Right hindlimb (tissue), 1 donor: ENCODE results near the gene NDUFAF8.

Source experiments
- DNase-seq: peaks from one replicate; pipeline ENCODE4 v3.0.0-alpha.2; 2018

NDUFAF8 gene, protein sequence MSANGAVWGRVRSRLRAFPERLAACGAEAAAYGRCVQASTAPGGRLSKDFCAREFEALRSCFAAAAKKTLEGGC

DNA sequence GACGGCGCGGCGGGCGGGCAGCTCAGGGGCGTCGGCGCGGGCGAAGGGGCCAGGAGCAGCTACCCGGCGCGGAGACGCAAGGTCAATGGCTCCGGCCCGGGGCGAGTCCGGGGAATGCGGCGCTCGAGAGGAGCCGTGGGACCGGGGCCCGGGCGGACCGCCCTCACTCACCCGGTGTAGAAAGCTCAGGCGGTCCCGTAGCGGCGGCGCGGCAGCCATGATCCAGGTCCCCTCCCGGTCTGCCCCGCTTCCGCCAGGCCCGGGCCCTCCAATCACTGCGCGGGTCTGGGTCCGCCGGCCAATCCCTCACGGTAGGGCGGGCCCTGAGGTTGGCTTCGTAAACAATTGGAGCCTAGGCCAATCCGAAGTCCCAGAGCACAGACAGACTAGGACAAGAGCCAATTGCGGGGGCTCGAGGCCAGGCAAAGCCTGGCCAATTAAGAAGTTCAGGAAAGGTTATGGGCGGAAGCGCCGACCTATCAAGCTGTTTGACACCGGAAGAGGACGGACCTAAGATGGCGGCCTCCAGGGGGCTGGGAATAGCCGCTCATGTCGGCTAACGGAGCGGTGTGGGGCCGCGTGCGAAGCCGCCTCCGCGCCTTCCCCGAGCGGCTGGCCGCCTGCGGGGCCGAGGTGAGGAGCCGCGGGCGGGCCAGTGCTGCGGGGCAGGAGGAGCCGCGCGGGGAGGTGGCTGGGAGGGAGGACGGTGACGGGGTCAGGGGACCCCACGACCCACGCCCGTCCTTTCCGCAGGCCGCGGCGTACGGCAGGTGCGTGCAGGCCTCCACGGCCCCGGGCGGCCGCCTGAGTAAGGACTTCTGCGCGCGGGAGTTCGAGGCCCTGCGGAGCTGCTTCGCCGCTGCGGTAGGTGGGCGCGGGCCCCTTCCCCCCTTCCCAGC, at the start of gene NDUFAF8, which contains the start of gene TEPSIN:
Gene NDUFAF8, plus strand, starts transcription at position 504 of the 899 bp plus-strand sequence. Its CDS starts 46 bp downstream, at position 550.
Gene TEPSIN, minus strand, starts transcription at position 241 of the 899 bp plus-strand sequence. Its CDS starts 22 bp downstream, at position 219.
- DNase-seq, result peak; percentile 99

DNA sequence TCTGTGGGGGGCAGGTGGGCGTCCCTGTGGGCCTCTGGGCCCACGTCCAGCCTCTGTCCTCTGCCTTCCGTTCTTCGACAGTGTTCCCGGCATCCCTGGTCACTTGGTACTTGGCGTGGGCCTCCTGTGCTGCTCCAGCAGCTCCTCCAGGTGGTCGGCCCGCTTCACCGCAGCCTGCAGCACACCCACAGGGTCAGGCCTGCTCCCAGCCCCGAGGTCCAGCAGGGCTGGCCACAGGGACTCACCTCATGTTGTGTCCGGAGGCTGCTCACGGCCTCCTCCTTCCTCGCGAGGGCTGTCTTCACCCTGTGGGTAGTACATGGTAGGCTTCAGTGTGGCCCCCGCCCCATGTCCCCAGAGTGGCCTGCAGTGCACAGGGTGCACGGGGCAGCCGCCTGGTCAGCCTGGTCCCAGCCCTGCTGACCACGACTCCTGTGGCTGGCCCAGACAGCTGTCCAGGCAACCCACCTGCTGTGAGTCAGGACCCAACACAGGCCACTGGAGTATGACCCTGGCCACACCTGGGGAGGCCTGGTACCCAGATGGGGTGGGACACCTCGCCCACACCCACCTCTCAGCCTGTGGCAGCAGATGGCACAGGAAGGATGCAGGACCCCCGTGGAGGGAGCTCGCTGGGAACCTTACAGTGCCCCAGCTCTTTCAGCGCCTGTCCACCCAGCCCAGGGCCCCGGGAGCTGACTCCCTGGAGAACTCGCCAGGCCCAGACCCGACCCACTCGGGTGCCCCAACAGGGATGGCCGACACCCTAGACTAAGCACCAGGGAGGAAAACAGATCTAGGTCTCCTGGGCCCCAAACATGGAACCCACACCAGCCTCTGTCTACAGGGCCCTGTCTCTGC, 49.2 kb upstream of the NDUFAF8 start:
- DNase-seq, result no peak

DNA sequence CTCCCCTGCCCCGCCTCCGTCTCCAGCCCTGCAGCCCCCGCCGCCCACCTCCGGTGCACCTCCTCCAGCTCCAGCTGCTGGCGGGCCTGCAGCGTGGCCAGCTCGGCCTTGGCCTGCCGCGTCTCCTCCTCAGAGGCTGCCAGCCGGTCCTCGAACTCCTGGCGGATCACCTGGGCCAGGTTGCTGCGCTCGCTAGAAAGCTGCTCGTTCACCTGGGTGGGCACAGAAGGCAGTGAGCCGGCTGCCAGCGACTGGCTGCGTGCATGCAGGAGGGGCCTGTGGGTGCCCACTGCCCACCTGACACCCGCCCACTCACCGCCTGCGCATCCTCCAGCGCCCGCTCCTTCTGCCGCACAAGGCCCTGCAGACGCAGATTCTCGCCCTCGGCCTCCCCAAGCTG, 48.5 kb upstream of the NDUFAF8 start:
- DNase-seq, result no peak

DNA sequence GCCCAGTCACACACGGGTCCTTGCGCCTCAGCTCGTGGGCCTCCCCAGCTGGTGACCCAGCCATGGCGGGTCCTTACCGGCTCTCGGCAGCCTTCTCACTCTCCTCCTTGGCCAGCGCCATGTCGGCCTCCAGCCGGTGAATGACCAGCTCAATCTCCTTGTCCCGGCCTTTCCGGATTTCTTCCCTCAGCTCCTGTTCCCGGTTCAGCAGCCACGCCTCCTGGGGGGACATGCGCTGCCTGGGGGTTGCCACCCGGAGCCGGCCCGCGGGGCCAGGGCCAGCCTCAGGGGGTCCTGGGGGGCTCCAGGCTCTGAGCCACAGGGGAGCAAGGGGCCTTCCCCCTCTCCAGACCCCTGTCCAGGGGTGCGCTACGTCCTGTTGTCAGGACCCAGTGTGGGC, 48.0 kb upstream of the NDUFAF8 start:
- DNase-seq, result no peak

DNA sequence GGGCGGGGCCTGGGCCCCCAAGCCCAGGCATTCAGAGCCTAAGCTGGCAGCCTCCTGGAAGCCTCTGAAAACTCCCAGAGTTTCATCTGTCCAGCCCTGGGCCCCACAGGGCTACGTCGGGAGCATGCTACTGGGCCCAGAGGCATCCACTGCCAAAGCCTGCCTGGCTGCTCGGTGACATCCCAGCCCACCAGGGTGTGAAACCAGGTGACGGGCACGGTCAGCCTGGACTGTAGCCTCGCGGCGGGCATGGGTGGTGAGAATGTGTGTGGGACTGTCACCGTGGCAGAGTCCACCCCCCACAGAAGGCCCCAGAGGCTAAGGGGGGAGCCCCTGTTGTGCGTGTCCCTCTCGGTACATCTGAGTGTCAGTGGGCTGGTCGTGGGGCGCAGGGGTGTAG, 47.5 kb upstream of the NDUFAF8 start:
- DNase-seq, result no peak

DNA sequence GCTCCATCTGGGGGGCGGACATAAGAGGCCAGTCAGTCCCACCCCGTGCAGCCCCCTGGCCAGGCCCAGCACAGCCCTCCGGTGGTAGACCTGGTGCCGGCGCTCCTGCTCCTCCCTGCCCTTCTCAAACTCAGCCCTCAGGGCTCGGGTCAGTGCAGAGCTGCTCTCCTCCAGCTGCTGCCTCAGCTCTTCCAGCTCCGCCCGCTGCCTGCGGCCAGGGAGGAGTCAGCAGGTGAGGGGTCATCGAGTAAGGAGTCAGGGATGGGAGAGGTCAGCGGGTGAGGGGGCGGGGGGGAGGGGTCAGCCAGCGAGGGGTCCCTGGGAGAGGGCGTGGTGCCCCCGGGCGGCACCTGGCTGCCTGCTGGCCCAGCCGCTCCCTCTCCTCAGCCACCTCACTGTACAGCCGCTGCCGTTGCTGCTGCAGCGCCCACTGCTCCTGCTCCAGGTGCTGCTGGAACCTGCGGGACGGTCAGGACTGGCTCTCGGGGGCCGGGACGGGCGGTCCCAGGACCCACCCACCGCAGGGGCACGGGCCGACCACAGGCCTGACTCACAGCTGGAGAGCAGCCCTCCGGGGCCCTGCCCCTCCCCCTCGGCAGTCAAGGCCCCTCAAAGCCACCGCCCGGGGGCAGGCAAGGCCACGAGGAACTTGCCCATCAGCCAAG, 46.6 kb upstream of the NDUFAF8 start:
- no peak for DNase-seq

DNA sequence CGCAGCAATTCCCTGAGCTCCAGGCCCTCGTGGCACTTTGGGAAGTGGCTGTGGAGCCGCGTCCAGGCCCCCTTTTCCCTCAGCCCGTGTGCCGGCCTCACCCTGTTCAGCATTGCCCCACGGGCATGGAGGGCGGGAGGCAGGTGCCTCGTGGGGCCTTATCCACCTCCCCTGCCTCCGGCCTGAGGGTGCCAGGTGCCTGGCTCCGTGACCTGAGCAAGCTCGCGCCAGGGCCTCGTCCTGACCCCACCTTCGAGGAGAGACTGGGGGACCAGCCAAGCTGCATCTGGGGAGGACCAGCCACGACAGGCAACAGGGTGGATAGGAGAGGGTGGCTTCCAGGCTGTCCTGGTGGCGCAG, 46.1 kb upstream of the NDUFAF8 start:
- DNase-seq, result no peak

DNA sequence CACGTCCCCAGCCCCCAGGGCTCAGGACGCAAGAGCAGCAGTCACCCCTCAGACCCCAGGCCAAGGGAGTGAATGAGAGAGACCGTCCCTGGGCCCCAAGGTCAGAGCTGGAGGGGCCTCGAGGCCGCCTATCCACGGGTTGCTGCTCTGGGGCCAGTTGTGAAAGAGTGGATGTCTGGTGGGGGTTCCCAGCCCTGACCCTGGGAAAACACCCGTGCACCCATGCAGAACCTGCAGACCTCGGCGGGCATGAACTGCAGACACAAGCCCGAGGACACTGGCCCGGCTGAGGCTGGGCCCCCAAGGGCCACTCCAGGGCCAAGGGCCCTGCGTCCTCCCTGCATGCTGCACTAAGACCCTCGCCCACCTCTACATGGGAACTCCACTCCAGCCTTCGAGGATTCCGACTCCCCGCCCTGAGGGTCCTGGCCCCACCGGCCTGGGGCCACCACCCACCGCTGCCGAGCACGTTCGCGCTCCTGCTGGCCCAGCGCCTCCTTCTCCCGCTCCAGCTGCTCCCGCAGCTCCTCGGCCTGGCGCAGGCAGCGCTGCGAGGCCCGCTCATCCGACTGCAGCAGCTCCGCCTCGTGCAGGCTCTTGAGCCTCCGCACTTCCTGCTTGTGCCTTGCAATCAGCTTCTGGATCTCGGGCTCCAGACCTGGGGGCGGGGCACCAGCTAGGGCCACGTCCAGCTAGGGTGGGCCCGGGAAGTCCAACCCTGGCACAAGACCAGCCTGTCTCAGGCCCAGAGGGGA, 45.5 kb upstream of the NDUFAF8 start:
- no peak for DNase-seq

DNA sequence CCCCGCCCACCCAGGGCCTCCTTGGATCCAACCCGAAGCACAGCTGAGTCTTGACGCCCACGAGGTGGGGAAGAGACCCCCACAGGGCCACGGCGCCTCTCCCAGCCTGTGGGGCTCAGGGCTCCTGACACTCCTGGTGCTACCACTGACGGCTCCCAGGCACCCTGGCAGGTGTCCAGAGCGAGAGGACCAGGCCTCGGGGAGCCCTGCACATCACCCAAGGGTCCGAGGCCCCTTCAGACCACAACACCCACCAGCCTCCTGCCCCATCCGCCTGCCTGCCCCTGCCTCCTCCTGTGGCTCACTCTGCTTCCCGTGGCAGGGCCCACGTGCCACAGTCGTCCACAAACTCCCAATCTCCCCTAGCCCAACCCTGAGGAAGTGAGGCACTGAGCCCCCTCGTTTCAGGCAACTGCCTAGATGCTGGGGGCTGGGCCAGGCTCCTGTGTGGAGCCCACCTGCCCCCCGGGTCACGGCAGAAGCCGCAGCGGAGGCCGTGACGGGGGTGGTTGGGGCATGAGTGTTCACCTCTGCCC, 44.8 kb upstream of the NDUFAF8 start:
- DNase-seq, result no peak

DNA sequence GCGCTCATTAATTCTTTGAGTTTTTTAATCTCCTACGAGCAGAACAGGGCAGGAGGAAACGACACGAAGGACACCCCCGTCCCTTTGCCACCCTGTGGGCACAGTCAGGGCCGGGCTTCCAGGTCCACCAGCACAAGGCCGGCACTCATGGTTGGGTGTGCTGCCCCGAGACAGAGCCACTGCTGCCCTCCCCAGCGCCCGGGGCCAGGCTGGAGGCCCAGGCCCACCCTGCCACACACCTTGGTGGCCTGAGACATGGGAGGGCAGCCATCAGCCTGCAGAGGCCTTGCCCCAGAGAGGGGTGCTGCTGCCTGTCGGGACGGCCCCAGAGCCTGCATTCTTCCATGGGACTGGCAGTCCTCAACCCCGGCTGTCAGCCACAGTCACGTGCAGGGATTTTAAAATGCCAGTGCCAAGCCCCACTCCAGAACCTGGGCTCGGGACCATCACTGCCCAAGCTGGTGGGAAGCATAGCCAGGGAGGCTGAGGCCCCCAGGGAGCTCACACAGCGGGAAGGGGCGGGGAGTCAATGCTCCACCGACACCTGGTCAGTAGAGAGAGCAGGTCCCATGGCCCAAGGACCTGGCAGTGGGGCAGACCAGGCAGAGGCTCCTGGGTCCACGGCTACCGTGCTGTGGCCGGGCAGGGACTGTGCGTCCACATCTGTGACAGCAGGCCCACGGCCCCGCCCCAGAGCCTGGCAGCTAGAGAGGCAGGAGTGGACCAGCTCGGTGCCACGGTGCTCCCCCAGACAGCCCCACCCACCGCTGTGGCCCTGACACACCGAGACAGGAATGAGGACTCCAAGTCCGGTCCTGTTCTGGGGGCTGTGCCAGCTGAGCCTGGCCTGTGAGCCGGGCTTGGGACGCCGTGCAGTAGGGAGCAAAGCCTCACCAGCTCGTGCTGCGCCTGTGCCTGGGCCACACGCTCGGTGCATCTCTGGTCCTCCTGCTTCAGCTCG, 43.9 kb upstream of the NDUFAF8 start:
- no peak for DNase-seq

DNA sequence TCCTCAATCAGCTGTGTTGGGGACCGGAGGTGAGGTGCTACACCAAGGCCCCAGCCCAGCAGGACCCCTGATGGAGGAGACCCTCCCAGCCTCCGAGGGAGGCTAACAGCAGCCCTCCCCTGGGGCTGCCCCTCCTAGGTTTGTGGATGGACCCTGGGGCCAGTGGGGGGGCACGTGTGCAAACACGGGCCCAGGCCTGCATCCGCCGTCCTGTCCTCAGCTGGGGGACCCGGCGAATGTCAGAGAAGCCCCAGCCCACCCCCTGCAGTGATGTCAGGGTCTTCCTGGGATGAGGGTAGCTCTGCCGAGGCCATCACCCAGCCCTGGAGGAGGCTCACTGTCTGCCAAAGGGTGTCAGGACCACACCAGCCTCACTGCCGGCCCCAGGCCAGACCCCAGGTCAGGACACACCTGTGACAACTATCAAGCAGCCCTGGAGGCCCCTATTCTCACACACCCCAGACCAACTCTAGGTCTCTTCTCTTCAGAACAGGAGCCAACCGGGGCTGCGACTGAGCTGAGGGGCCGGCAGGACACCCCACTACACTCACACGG, 43.1 kb upstream of the NDUFAF8 start:
- DNase-seq, result no peak

DNA sequence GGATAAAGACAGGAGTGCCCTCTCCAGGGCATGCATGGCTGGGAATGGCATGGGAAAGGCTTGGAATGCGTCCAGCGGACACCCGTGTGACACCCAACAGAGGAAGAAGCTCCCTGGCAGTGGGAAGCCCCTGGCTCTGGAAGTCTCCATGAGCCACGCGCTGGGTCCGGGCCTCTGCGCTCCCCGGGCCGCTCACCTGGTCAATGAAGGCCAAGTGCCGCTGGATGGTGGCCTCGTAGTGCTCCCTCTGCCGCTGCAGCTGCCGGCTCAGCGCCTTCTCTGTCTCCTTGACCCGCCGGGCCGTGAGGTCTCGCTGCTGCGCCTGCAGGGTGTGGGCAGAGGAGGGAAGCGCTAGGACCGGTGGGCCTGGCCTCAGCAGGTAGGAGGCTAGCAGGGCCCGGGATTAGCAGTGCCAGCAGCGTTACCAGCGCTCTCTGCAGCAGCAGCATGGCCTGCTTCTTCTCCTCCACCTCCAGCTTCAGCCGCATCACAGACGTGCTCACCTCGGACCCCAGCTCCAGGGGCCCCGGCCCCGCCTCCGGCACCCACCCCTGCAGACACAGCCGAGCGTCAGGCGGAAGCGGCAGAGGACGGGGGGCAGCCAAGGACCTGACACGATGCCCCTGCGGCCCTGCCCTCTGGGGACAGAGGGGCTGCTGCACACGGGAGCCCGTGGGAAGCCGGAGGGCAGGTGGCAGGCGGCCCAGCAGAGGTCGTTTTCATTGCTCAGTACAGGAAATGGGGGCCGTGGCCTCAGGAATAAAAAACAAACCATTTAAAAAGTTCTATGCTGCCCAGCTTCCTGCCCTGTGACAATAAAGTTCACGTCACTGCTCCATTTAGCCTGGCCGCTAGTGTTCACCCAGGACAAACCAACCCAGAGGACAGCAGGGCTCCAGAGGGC, 42.4 kb upstream of the NDUFAF8 start:
- DNase-seq, result no peak

DNA sequence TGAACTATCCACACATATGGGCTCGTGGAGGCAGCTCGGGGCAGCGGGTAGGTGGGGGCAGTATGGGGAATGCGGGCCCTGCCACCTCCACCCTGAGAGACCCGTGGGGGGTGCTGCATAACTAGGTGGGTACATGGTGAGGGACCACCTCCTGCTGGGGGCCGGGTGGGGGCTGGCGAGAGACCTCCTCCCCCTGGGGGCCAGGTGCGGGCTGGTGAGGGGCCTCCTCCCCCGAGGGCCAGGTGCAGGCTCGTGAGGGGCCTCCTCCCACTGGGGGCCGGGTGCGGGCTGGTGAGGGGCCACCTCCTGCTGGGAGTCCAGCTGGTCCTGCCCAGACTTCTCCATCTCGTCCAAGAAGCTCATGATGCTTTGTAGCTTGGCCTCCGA, 41.7 kb upstream of the NDUFAF8 start:
- no peak for DNase-seq

DNA sequence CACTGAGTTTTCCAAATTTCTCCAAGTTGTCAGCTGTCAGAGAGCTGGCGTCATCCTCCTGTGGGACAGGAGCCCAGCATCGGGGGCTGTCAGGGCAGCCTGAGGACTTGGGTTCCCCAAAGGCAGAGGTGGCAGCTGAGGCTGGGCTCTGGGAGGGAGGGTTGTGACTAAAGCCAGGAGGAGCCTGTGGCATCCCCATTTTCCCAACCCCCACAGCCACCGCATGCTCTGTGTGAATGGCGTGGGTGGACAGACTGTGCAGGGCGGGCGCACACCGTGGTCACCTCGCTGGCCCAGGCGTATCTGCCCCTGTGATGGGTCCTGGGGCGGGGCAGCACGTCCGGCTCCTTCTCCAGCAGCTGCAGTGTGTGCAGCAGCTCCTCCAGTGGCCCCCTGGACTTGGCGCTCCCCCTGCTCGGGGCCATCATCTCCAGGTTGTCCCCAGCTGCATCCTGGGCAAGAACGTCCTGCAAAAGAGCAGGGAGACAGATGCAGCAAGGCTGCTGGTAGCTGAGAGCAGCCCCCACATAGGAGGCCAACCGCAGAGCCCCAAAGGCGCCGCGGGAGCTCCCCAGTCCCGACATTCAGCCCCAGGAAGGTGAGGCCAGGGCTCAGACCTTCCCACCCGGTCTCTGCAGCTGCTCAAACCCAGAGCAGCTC, 41.2 kb upstream of the NDUFAF8 start:
- DNase-seq, result no peak

DNA sequence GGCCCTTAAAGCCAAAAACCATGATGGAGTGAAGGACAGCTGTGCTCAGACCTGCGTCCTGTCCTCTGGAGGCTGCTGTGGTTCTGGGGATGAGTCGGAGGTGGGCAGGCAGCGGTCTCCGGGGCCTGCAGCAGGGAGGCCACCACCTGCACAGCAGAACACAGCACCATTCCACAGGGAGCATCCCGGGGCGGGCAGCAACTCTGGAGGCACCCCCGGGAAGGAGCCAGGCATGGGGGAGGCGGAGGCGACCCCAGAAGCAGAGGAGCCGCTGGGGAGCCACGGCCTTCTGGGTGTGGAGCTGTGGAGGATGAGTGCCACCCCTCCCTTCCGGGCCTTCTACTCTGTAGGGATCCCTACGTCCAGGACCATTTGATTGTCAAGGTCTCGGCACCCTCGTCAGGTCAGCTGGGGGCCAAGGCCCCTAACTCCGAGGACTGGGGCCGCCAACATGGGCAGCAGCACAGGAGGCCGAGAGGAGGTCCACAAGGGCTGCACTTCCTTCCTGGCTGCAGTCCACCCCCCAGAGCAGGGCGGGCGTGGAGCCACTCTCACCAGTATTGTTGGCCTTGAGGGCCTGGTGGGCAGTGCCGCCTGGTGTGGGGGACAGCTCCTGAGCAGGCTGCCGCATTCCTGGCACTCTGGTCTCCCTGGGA, 40.2 kb upstream of the NDUFAF8 start:
- no peak for DNase-seq

DNA sequence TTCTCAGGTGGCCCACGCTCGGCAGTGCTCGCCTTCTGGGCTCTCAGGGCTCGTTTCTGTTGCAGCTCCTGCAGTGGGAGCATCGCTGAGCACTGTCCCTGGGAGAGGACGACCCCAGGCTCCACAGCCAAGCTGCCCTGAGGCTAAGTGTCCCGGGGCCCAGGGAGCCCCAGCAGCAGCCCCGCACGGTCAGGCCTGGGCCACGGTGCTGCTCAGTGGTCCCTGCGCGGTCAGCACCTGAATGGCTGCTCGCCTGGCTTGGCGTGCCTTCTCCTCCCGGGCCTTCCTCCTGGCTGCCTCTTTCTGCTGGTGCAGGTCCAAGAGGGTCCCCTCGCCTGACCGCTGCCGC, 39.7 kb upstream of the NDUFAF8 start:
- no peak for DNase-seq

DNA sequence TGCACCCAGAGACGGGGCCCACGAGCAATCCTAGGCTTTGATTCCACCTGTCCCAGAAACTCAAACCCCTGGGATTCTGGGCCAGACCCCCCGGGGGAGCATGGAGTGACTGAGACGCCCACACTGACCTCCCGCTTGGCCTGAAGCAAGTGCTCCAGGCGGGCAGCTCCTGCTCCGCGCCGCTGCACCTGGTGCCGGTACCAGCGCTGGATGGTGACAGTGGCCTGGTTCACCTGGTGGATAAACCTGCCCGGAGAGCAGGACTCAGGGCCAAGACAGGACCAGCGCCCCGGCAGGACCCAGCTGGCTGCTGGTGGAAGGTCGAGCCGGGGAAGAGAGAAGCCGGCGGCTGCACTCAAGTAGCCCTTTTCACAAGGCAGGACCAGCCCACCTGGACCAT, 38.9 kb upstream of the NDUFAF8 start:
- DNase-seq, result no peak
